Endothelial cell (in vitro differentiated cells): ENCODE results near the gene TRAK1. TPM values are rescaled to one million over a fixed set of nuclear protein-coding genes. Genes with fewer than 3 reads are reported as not detected.

Source experiments
- DNase-seq: peaks from one replicate; pipeline ENCODE4 v3.0.0; 2021; ENCODE audit warnings: low spot score
- H3K27ac Mint-ChIP-seq: one replicate; pipeline ENCODE4 v1.8.0; 2021; ENCODE audit warnings: mixed read lengths, inconsistent platforms; ENCODE audit not compliant: unreplicated experiment
- H3K27me3 Mint-ChIP-seq: one replicate; pipeline ENCODE4 v1.8.0; 2021; ENCODE audit warnings: mild to moderate bottlenecking, moderate library complexity, mixed read lengths, inconsistent platforms; ENCODE audit not compliant: unreplicated experiment
- H3K36me3 Mint-ChIP-seq: one replicate; pipeline ENCODE4 v1.8.0; 2021; ENCODE audit warnings: mild to moderate bottlenecking, low read depth, mixed read lengths, inconsistent platforms; ENCODE audit not compliant: unreplicated experiment
- H3K4me1 Mint-ChIP-seq: one replicate; pipeline ENCODE4 v1.8.0; 2021; ENCODE audit warnings: mild to moderate bottlenecking, mixed read lengths, inconsistent platforms; ENCODE audit not compliant: unreplicated experiment
- H3K4me3 Mint-ChIP-seq: one replicate; pipeline ENCODE4 v1.8.0; 2021; ENCODE audit warnings: mild to moderate bottlenecking, mixed read lengths, inconsistent platforms; ENCODE audit not compliant: unreplicated experiment
- H3K9me3 Mint-ChIP-seq: one replicate; pipeline ENCODE4 v1.8.0; 2021; ENCODE audit warnings: mixed read lengths, inconsistent platforms; ENCODE audit not compliant: unreplicated experiment
- total RNA-seq: library from RNA; stranded (reverse); fragmentation: NEBNext Ultra II Directional; extraction: Animal tissue kit (Norgen Biotek cat#: 25700); gene quantifications from one replicate; pipeline ENCODE4 v1.2.1, GENCODE V29; 2021; ENCODE audit not compliant: unreplicated experiment
- TF ChIP-seq, protein P1 (sequence below): fragments of 200-600 bp; sonication (generic); IDR thresholded peaks from one replicate; pipeline ENCODE4 v1.5.0; 2021; ENCODE audit warnings: antibody characterized with exemption; ENCODE audit not compliant: unreplicated experiment

The TRAK1 gene
- total RNA-seq, 1 donor from 2014 or later: 48.2 TPM

- H3K27ac Mint-ChIP-seq: no peak overlapping the region
- H3K36me3 Mint-ChIP-seq: peaks cover 23% of the 10 kb centered on the region
- peaks cover 21% of the 10 kb centered on the region for H3K4me1 Mint-ChIP-seq
- H3K9me3 Mint-ChIP-seq: no peaks in the 10 kb centered on the region
- H3K27me3 Mint-ChIP-seq: peaks cover 7% of the 10 kb centered on the region
- no peak for DNase-seq
- TF ChIP-seq, protein P1, sequence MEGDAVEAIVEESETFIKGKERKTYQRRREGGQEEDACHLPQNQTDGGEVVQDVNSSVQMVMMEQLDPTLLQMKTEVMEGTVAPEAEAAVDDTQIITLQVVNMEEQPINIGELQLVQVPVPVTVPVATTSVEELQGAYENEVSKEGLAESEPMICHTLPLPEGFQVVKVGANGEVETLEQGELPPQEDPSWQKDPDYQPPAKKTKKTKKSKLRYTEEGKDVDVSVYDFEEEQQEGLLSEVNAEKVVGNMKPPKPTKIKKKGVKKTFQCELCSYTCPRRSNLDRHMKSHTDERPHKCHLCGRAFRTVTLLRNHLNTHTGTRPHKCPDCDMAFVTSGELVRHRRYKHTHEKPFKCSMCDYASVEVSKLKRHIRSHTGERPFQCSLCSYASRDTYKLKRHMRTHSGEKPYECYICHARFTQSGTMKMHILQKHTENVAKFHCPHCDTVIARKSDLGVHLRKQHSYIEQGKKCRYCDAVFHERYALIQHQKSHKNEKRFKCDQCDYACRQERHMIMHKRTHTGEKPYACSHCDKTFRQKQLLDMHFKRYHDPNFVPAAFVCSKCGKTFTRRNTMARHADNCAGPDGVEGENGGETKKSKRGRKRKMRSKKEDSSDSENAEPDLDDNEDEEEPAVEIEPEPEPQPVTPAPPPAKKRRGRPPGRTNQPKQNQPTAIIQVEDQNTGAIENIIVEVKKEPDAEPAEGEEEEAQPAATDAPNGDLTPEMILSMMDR: no peak
- peak overlapping the region; percentile 8 for H3K4me3 Mint-ChIP-seq
These were observed 123.6 kb downstream of the TRAK1 start for GRCh38 chr3:42214565-42215283.

GRCh38 chr3:42216302-42216701 is 125.1 kb downstream of the TRAK1 start:
- TF ChIP-seq, protein P1: no peak
- no peak for DNase-seq
- no peak overlapping the region for H3K4me3 Mint-ChIP-seq
- peaks cover 7% of the 10 kb centered on the region for H3K27me3 Mint-ChIP-seq
- peaks cover 21% of the 10 kb centered on the region for H3K4me1 Mint-ChIP-seq
- H3K36me3 Mint-ChIP-seq: peaks cover 22% of the 10 kb centered on the region
- no peaks in the 10 kb centered on the region for H3K9me3 Mint-ChIP-seq
- H3K27ac Mint-ChIP-seq: no peak overlapping the region

GRCh38 chr3:42216931-42217333 is 125.8 kb downstream of the TRAK1 start:
- no peak overlapping the region for H3K27ac Mint-ChIP-seq
- no peak for DNase-seq
- H3K4me1 Mint-ChIP-seq: peaks cover 21% of the 10 kb centered on the region
- peaks cover 7% of the 10 kb centered on the region for H3K27me3 Mint-ChIP-seq
- TF ChIP-seq, protein P1: no peak
- H3K36me3 Mint-ChIP-seq: peaks cover 23% of the 10 kb centered on the region
- H3K4me3 Mint-ChIP-seq: peak overlapping the region; percentile 16
- no peaks in the 10 kb centered on the region for H3K9me3 Mint-ChIP-seq

DNA sequence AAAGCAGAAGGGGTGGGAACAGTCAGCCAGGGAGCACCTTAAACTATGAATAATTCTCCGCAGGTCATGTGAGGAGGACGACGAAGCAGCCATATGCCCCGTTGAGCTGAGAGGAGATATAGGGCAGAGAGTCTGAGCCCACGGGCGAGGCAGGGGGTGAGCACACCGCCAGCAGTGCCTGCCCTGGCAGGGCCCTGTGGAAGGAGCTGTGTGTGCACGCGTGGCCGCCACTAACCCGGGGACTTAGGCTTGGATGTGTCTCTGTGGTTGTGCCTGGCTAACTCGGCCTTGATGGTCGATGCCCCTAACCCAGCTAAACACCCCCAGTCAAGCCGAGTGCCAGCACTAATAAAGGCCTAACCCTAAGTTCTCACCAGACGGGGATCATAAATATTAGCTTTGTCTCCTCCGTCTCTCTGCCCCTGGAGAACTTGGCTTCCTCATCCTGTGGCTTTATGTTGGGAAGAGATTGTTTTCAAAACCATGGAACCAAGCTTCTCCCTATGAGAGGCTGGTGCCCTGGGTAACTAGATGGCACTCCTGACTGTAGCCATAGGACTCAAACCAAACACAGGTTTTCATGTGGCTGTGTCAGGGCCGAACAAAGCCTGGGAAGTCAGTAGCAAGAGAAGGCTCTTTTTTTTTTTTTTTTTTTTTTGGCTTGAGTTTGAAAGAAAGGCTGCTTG is 129.4 kb downstream of the TRAK1 start:
- H3K4me1 Mint-ChIP-seq: peaks cover 25% of the 10 kb centered on the region
- TF ChIP-seq, protein P1: no peak
- no peak for DNase-seq
- H3K4me3 Mint-ChIP-seq: no peak overlapping the region
- H3K9me3 Mint-ChIP-seq: no peaks in the 10 kb centered on the region
- peaks cover 37% of the 10 kb centered on the region for H3K36me3 Mint-ChIP-seq
- H3K27me3 Mint-ChIP-seq: peaks cover 6% of the 10 kb centered on the region
- no peak overlapping the region for H3K27ac Mint-ChIP-seq
